HCT116 (cell line): ENCODE data around the gene MPV17L2.

Source experiments
- CEBPB ChIP-seq: IDR thresholded peaks from 2 replicates; pipeline ENCODE4 v1.6.1; 2012; ENCODE audit warnings: low read depth
- CTCF ChIP-seq, 3 experiments: fragments of 200-600 bp in 1 of 3; sonication (generic) in 1 of 3; IDR thresholded peaks in 2 of 3; conservative IDR thresholded peaks in 1 of 3; 2 replicates each; pipeline ENCODE4 v1.5.1; 2012 to 2017; ENCODE audit warnings: low read depth in 2 of 3, low read length in 2 of 3, antibody characterized with exemption in 1 of 3, borderline replicate concordance in 1 of 3, control low read depth in 1 of 3, mild to moderate bottlenecking in 1 of 3, mixed read lengths in 1 of 3, mixed run types in 1 of 3, moderate library complexity in 1 of 3; ENCODE audit not compliant: insufficient read depth in 1 of 3
- EZH2 ChIP-seq: fragments of 200-600 bp; sonication (generic); IDR thresholded peaks from 2 replicates; pipeline ENCODE4 v1.6.1; 2017; ENCODE audit warnings: antibody characterized with exemption, mixed run types
- EZH2phosphoT487 ChIP-seq: fragments of 200-600 bp; IDR thresholded peaks from 2 replicates; pipeline ENCODE4 v1.6.1; 2018; ENCODE audit warnings: antibody characterized with exemption, borderline replicate concordance
- MAX ChIP-seq: IDR thresholded peaks from 2 replicates; pipeline ENCODE4 v1.6.1; 2012
- POLR2A ChIP-seq: IDR thresholded peaks from 2 replicates; pipeline ENCODE4 v1.7.0; 2011; ENCODE audit warnings: borderline replicate concordance; ENCODE audit not compliant: insufficient read depth, insufficient read length; ENCODE audit errors: extremely low read depth
- POLR2AphosphoS5 ChIP-seq: IDR thresholded peaks from 2 replicates; pipeline ENCODE4 v1.6.1; 2011; ENCODE audit warnings: mild to moderate bottlenecking, low read depth, low read length, moderate library complexity
- RAD21 ChIP-seq: IDR thresholded peaks from 2 replicates; pipeline ENCODE4 v1.6.1; 2012; ENCODE audit warnings: low read depth, mild to moderate bottlenecking
- REST ChIP-seq: IDR thresholded peaks from 2 replicates; pipeline ENCODE4 v1.6.1; 2012; ENCODE audit warnings: low read depth

GRCh38 chr19:18193388-18194180 lies 566 bp downstream of the MPV17L2 start:
- TF ChIP-seq EZH2 (no peak), CTCF (IDR thresholded peaks at IDR 0.05 in 2 of 3, conservative IDR thresholded peaks at IDR 0.05 in 1 of 3; ENCODE audit: borderline replicate concordance in 1 of 3, insufficient read depth in 1 of 3, low read depth in 2 of 3, low read length in 2 of 3) (no peak), CEBPB (no peak), REST (no peak), EZH2phosphoT487 (no peak), RAD21 (no peak), POLR2A (no peak), POLR2AphosphoS5 (no peak), MAX (no peak)
